Measurements from ENCODE around the gene IGF2.

DNA sequence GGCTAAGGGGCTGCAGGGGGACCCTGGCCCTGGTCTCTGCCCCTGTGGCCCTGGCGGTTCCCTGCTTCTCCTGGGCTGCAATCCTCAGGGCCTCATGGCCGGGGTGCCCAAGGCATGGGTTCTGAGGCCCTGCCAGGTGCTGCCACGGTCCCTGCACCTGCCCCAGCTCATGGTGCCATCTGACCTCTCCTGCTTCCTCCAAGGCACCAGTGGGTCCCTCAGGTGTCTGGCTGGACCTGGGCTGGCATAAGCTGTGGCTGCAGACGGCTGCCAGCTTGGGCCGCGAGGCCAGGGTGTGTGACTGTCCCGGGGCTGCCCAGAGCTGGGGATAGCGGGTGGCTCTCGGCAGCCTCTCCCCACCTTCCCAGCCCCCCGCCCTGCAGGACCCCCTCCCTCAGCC, 19.8 kb upstream of the IGF2 start:
- TF ChIP-seq, protein P1, sequence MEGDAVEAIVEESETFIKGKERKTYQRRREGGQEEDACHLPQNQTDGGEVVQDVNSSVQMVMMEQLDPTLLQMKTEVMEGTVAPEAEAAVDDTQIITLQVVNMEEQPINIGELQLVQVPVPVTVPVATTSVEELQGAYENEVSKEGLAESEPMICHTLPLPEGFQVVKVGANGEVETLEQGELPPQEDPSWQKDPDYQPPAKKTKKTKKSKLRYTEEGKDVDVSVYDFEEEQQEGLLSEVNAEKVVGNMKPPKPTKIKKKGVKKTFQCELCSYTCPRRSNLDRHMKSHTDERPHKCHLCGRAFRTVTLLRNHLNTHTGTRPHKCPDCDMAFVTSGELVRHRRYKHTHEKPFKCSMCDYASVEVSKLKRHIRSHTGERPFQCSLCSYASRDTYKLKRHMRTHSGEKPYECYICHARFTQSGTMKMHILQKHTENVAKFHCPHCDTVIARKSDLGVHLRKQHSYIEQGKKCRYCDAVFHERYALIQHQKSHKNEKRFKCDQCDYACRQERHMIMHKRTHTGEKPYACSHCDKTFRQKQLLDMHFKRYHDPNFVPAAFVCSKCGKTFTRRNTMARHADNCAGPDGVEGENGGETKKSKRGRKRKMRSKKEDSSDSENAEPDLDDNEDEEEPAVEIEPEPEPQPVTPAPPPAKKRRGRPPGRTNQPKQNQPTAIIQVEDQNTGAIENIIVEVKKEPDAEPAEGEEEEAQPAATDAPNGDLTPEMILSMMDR (IDR thresholded peaks at IDR 0.05; ENCODE audit: control extremely low read depth in 1 of 3, insufficient read depth in 1 of 3, low read depth in 1 of 3, low read length in 3 of 3) = no peak
- TF ChIP-seq GABPA (IDR thresholded peaks at IDR 0.05; ENCODE audit: borderline replicate concordance, insufficient read depth, low read length) = no peak
- no peak for TF ChIP-seq BCL11A (IDR thresholded peaks at IDR 0.05; ENCODE audit: low read depth in 2 of 2, low read length in 2 of 2)

Measured in H1 (cell line).